NCI-H2196 (cell line): ENCODE measurements around the gene ZMYND19.
"Not testable (repeated sequence)": the region's sequence is repeated elsewhere in the genome, so short reads cannot be mapped to it uniquely, and the experiment has no call there.

Source experiments
- DNase-seq: peaks from one replicate; lab custom pipeline; 2025; ENCODE audit not compliant: unreplicated experiment; lab: John Stamatoyannopoulos, UW

Gene ZMYND19

DNA sequence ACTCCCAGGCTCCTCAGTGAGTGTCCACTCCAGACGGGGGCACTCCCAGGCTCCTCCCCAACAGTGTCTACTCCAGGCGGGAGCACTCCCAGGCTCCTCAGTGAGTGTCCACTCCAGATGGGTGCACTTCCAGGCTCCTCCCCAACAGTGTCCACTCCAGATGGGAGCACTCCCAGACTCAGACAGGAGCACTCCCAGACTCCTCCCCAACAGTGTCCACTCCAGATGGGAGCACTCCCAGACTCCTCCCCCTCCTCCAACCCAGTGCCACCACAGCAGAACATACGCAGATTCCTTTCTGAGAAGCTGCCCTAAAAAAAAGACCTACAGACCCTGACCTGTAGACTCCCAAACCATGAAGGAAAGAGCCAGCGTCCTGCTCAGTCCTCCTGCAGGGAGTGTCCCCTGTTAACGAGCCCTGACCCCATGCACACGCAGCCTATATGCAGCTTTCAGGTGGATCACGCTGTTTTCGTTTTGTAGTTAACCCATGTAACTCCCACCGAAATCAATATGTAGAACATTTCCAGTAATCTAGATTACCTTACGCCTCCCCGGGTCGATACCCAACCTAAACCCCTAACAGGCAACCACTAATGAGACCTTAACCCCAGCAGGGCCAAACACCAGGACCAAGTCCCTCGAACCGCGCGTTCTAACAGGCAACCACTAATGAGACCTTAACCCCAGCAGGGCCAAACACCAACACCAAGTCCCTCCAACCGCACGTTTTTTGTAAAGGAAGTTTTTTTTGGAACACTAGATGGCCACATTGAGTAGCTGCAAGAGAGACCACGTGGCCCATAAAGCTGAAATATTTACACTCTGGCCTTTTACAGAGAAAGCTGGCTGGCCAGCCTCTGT lies 55.8 kb downstream of the ZMYND19 start:
- peak; percentile 84 for DNase-seq

- DNase-seq, result not testable (repeated sequence)
Observed at GRCh38 chr9:137532891-137533468, 57.3 kb downstream of the ZMYND19 start.
